Measurements from ENCODE around the gene LACTB. TPM values are rescaled to one million over a fixed set of nuclear protein-coding genes. Genes with fewer than 3 reads are reported as not detected.

The LACTB gene
- total RNA-seq, 3 donors from 2014 or later (not counting 1 experiment from before 2014, with no cell fraction given) = 17.1 to 29.1 (median 26.4) TPM

GRCh38 chr15:63073497-63074172, 48.0 kb upstream of the LACTB start:
- intact Hi-C loops (cut with micrococcal nuclease) = no loop called here
- ATAC-seq = peak in 1 of 3 donors; percentile 64
- TF ChIP-seq CTCF (IDR thresholded peaks at IDR 0.05) = no peak

GRCh38 chr15:63075015-63075983, 46.4 kb upstream of the LACTB start:
- no peaks in the 10 kb centered on the region for H3K9me3 ChIP-seq (ENCODE audit: control insufficient read depth, insufficient read depth, low read length)
- H3K27me3 Mint-ChIP-seq (ENCODE audit: low read depth in 2 of 2) = peaks cover 0 to 2% of the 10 kb centered on the region in 2 donors
- H3K4me3 Mint-ChIP-seq = no peak overlapping the region
- H3K4me3 ChIP-seq (ENCODE audit: low read length) = no peak overlapping the region
- no peak for ATAC-seq
- 78% methylated on average over 17 of the region's 17 CpGs for WGBS (ENCODE audit: insufficient coverage)
- H3K27ac ChIP-seq (ENCODE audit: low read length) = no peak overlapping the region
- H3K4me1 ChIP-seq (ENCODE audit: control insufficient read depth, insufficient read depth, low read length) = peaks cover 8% of the 10 kb centered on the region
- no peaks in the 10 kb centered on the region for H3K9me3 Mint-ChIP-seq
- H3K36me3 Mint-ChIP-seq = peaks cover 11% of the 10 kb centered on the region
- TF ChIP-seq CTCF (IDR thresholded peaks at IDR 0.05) = no peak
- H3K27ac Mint-ChIP-seq = no peak overlapping the region
- intact Hi-C loops (cut with micrococcal nuclease) = no loop called here
- no peak for DNase-seq
- H3K27me3 ChIP-seq (ENCODE audit: control insufficient read depth, insufficient read depth, low read length) = no peaks in the 10 kb centered on the region
- peaks cover 14 to 18% of the 10 kb centered on the region in 2 donors for H3K4me1 Mint-ChIP-seq
- no peaks in the 10 kb centered on the region for H3K36me3 ChIP-seq (ENCODE audit: control insufficient read depth, insufficient read depth, low read length)

More at GRCh38 chr15:63073497-63074172, 48.0 kb upstream of the LACTB start:
- Histone ChIP-seq H3K9me3 (ENCODE audit: control insufficient read depth, insufficient read depth, low read length) (no peaks in the 10 kb centered on the region), H3K4me3 (ENCODE audit: low read length) (no peak overlapping the region), H3K4me1 (ENCODE audit: control insufficient read depth, insufficient read depth, low read length) (peaks cover 8% of the 10 kb centered on the region), H3K27ac (ENCODE audit: low read length) (no peak overlapping the region), H3K36me3 (ENCODE audit: control insufficient read depth, insufficient read depth, low read length) (no peaks in the 10 kb centered on the region), H3K27me3 (ENCODE audit: control insufficient read depth, insufficient read depth, low read length) (no peaks in the 10 kb centered on the region)
- DNase-seq = no peak
- Mint-ChIP-seq H3K4me1 (peaks cover 14 to 18% of the 10 kb centered on the region in 2 donors), H3K4me3 (no peak overlapping the region), H3K27ac (no peak overlapping the region), H3K27me3 (ENCODE audit: low read depth in 2 of 2) (peaks cover 0 to 2% of the 10 kb centered on the region in 2 donors), H3K9me3 (no peaks in the 10 kb centered on the region), H3K36me3 (peaks cover 11% of the 10 kb centered on the region)
- 78% methylated on average over 9 of the region's 9 CpGs for WGBS (ENCODE audit: insufficient coverage)

- H3K4me1 Mint-ChIP-seq = peaks cover 14 to 18% of the 10 kb centered on the region in 2 donors
- intact Hi-C loops (cut with micrococcal nuclease) = no loop called here
- H3K9me3 Mint-ChIP-seq = no peaks in the 10 kb centered on the region
- Histone ChIP-seq H3K9me3 (ENCODE audit: control insufficient read depth, insufficient read depth, low read length) (no peaks in the 10 kb centered on the region), H3K27me3 (ENCODE audit: control insufficient read depth, insufficient read depth, low read length) (no peaks in the 10 kb centered on the region), H3K36me3 (ENCODE audit: control insufficient read depth, insufficient read depth, low read length) (no peaks in the 10 kb centered on the region), H3K4me1 (ENCODE audit: control insufficient read depth, insufficient read depth, low read length) (peaks cover 8% of the 10 kb centered on the region), H3K4me3 (ENCODE audit: low read length) (no peak overlapping the region), H3K27ac (ENCODE audit: low read length) (no peak overlapping the region)
- peaks cover 8% of the 10 kb centered on the region for H3K36me3 Mint-ChIP-seq
- 72% methylated on average over 10 of the region's 12 CpGs for WGBS (ENCODE audit: insufficient coverage)
- no peak overlapping the region for H3K4me3 Mint-ChIP-seq
- DNase-seq (no peak), ATAC-seq (no peak)
- H3K27me3 Mint-ChIP-seq (ENCODE audit: low read depth in 2 of 2) = peaks cover 0 to 2% of the 10 kb centered on the region in 2 donors
- no peak overlapping the region for H3K27ac Mint-ChIP-seq
- no peak for TF ChIP-seq CTCF (IDR thresholded peaks at IDR 0.05)
Measured at GRCh38 chr15:63075984-63076713, 45.5 kb upstream of the LACTB start.
